GM19043 (cell line): ENCODE results near the gene TMEM108.
A peak's percentile ranks its signal among the peaks of the same experiment; 100 is the strongest.

Experiments used
- ATAC-seq: cut with Tn5 transposase; IDR thresholded peaks from one replicate; pipeline ENCODE4 v1.9.1; 2021; ENCODE audit warnings: low read depth; ENCODE audit not compliant: unreplicated experiment

The TMEM108 gene

GRCh38 chr3:133113927-133114597 lies 75.9 kb downstream of the TMEM108 start:
- ATAC-seq, result no peak

GRCh38 chr3:133115176-133115575 lies 77.0 kb downstream of the TMEM108 start:
- no peak for ATAC-seq

GRCh38 chr3:133117342-133117741 lies 79.2 kb downstream of the TMEM108 start:
- ATAC-seq, result no peak

GRCh38 chr3:133119176-133119575 lies 81.0 kb downstream of the TMEM108 start:
- ATAC-seq, result no peak

- no peak for ATAC-seq
Observed at GRCh38 chr3:133121450-133121849, 83.3 kb downstream of the TMEM108 start.

GRCh38 chr3:133123636-133124035 lies 85.4 kb downstream of the TMEM108 start:
- no peak for ATAC-seq

GRCh38 chr3:133124511-133124910 lies 86.3 kb downstream of the TMEM108 start:
- ATAC-seq, result no peak

- no peak for ATAC-seq
Observed at GRCh38 chr3:133125171-133125570, 87.0 kb downstream of the TMEM108 start.

GRCh38 chr3:133125802-133126201 lies 87.6 kb downstream of the TMEM108 start:
- ATAC-seq, result no peak

- no peak for ATAC-seq
Observed at GRCh38 chr3:133127381-133127780, 89.2 kb downstream of the TMEM108 start.

GRCh38 chr3:133130168-133130567 lies 92.0 kb downstream of the TMEM108 start:
- no peak for ATAC-seq

- no peak for ATAC-seq
Observed at GRCh38 chr3:133135306-133135705, 97.1 kb downstream of the TMEM108 start.

GRCh38 chr3:133136114-133137041 lies 98.2 kb downstream of the TMEM108 start:
- ATAC-seq, result peak; percentile 63

GRCh38 chr3:133137042-133137996 lies 99.1 kb downstream of the TMEM108 start:
- ATAC-seq, result peak; percentile 8

GRCh38 chr3:133138017-133138416 lies 99.8 kb downstream of the TMEM108 start:
- ATAC-seq, result peak; percentile 81

- no peak for ATAC-seq
Observed at GRCh38 chr3:133152056-133152455, 113.9 kb downstream of the TMEM108 start.

GRCh38 chr3:133152681-133153220 lies 114.6 kb downstream of the TMEM108 start:
- ATAC-seq, result no peak

GRCh38 chr3:133153382-133153781 lies 115.2 kb downstream of the TMEM108 start:
- no peak for ATAC-seq

- ATAC-seq, result no peak
Observed at GRCh38 chr3:133157716-133158115, 119.5 kb downstream of the TMEM108 start.

- no peak for ATAC-seq
Observed at GRCh38 chr3:133158686-133159085, 120.5 kb downstream of the TMEM108 start.
